GM12874 (cell line): ENCODE results near the gene GSDME.

Source experiments
- CTCF ChIP-seq: IDR thresholded peaks from 2 replicates; pipeline ENCODE4 v1.5.1; 2011; ENCODE audit warnings: low read depth, mild to moderate bottlenecking, control low read depth, low read length, moderate library complexity; ENCODE audit not compliant: insufficient read depth

The GSDME gene

GRCh38 chr7:24713850-24714675, 43.2 kb downstream of the GSDME start:
- TF ChIP-seq CTCF: no peak

GRCh38 chr7:24713039-24713793, 44.0 kb downstream of the GSDME start:
- no peak for TF ChIP-seq CTCF

- TF ChIP-seq CTCF: no peak
These were observed 47.5 kb downstream of the GSDME start for GRCh38 chr7:24709585-24710360.

- no peak for TF ChIP-seq CTCF
These were observed 48.2 kb downstream of the GSDME start for GRCh38 chr7:24709051-24709450.

- TF ChIP-seq CTCF: no peak
These were observed 49.2 kb downstream of the GSDME start for GRCh38 chr7:24707988-24708615.

- no peak for TF ChIP-seq CTCF
These were observed 50.8 kb downstream of the GSDME start for GRCh38 chr7:24706211-24707170.
